ENCODE measurements around the gene MPI. TPM values are rescaled to one million over a fixed set of nuclear protein-coding genes. Genes with fewer than 3 reads are reported as not detected.

MPI gene
- total and polyA plus RNA-seq, 2 of the 8 experiments (the other 6 are each of a cell fraction or from before 2014, with no cell fraction given), result 31.0 to 74.8 TPM

DNA sequence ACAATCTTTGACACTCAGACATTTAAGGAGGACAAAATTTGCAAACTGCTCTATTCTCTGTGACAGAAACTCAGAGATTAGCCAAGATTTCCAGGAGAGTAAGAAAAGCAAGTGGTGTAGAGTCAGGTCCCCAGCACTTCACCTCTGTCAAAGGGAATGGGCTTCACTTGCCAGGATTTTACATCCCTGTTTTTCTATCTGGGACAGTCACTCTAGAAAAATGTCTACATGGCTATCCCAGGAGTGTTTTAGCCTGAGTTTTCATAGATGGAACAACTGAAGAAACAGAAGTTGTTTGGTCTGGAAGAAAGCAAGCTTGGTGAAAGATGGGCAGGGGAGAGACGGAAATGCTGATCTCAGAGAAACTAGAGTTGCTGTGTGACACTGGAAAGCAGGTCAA lies 13.8 kb downstream of the MPI start (continued):
- no peak for TF ChIP-seq CHD7 (IDR thresholded peaks at IDR 0.05; ENCODE audit: insufficient replicate concordance, low read length)
